Measurements from ENCODE around the gene U2AF1L4.

- TF ChIP-seq ZNF670 (tag by site-specific recombination; IDR thresholded peaks at IDR 0.05; ENCODE audit: low read depth) = no peak
- TF ChIP-seq ZNF311 (tag by site-specific recombination; IDR thresholded peaks at IDR 0.05; ENCODE audit: borderline replicate concordance) = no peak
- TF ChIP-seq ZNF571 (tag by site-specific recombination; IDR thresholded peaks at IDR 0.05) = no peak
- no peak for TF ChIP-seq ZNF10 (tag by site-specific recombination; IDR thresholded peaks at IDR 0.05)
- TF ChIP-seq CTCF (tag by site-specific recombination; IDR thresholded peaks at IDR 0.05) = no peak
Measured at GRCh38 chr19:35722897-35723296, 22.3 kb downstream of the U2AF1L4 start.

Data from HEK293 (cell line).